SIG-M5 (cell line): Measurements from ENCODE around the gene H2BW1.
"Not testable (repeated sequence)": the region's sequence is repeated elsewhere in the genome, so short reads cannot be mapped to it uniquely, and the experiment has no call there.

Experiments
- DNase-seq: peaks from one replicate; lab custom pipeline; 2025; lab: John Stamatoyannopoulos, UW

The H2BW1 gene, protein sequence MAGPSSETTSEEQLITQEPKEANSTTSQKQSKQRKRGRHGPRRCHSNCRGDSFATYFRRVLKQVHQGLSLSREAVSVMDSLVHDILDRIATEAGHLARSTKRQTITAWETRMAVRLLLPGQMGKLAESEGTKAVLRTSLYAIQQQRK

GRCh38 chrX:104013606-104014005, at the start of gene H2BW1:
H2BW1 (minus strand) TSS chrX:104013708; CDS start chrX:104013576, 132 bp downstream.
- DNase-seq = no peak

- DNase-seq = not testable (repeated sequence)
These were observed 49.1 kb upstream of the H2BW1 start for GRCh38 chrX:104062636-104063035.

GRCh38 chrX:104054956-104055355, 41.4 kb upstream of the H2BW1 start:
- DNase-seq = not testable (repeated sequence)

DNA sequence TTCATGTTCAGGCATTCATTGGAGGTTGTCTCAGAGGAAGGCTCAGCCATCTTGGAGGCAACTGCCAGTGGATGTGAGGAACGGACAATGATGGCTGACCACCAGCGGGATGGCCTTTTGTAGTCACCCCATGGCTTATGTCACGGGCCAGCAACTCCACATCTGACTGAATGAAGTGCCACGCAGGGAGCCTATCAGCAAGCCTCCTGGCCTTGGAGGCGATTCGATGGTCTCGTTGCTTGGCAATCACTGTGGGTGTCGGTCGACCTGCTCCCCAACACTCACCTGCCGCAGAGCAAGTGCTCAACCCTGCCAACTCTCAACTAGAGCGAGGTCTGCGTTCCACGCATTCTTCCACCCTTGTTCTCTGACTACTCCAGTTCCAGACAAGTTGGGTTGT, 33.7 kb upstream of the H2BW1 start:
- DNase-seq = no peak

GRCh38 chrX:104045642-104046041, 32.1 kb upstream of the H2BW1 start:
- DNase-seq = no peak

- no peak for DNase-seq
These were observed 27.5 kb upstream of the H2BW1 start for GRCh38 chrX:104041003-104041402.

- DNase-seq = no peak
These were observed 26.4 kb upstream of the H2BW1 start, which contains the start of gene H2BW2 for GRCh38 chrX:104039689-104040505. H2BW2 (plus strand) TSS chrX:104039956; CDS start chrX:104039995, 39 bp downstream.

GRCh38 chrX:104018126-104018525, 4.6 kb upstream of the H2BW1 start:
- no peak for DNase-seq

- not testable (repeated sequence) for DNase-seq
These were observed 2.1 kb upstream of the H2BW1 start for GRCh38 chrX:104015576-104015975.

- no peak for DNase-seq
These were observed 350 bp downstream of the H2BW1 start for GRCh38 chrX:104013158-104013557.

DNA sequence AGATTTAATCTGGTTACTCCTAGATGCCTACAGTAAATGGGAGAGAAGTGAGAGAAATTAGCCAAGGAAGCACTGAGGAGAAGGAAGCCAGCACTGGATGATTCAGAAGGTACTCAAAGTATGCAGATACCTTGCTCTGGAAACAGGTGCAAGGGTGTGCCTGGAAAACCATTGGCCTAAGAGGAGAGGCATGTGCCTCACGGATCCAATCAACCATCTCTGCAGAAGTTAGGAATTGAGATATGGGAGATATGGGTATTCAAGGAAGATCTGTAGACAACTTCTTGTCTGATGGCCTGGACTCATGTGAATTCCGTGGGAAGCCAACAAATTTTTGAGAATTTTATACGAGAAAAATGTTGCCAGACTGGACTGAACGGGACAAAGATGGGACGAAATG, 4.7 kb downstream of the H2BW1 start:
- DNase-seq = no peak

- no peak for DNase-seq
These were observed 14.3 kb downstream of the H2BW1 start for GRCh38 chrX:103999234-103999633.

- not testable (repeated sequence) for DNase-seq
These were observed 30.0 kb downstream of the H2BW1 start for GRCh38 chrX:103983508-103983907.

GRCh38 chrX:103962411-103963278, 50.9 kb downstream of the H2BW1 start, which contains the start of gene TMSB15B:
TMSB15B (plus strand) TSS chrX:103962627.
- not testable (repeated sequence) for DNase-seq
